NCI-H146 treated with DMSO at 0.1 percent for 48 hours (cell line): ENCODE data around the gene GDF2.

Experiments
- DNase-seq: peaks from one replicate; lab custom pipeline; 2025; ENCODE audit not compliant: unreplicated experiment; lab: John Stamatoyannopoulos, UW

Gene GDF2

DNA sequence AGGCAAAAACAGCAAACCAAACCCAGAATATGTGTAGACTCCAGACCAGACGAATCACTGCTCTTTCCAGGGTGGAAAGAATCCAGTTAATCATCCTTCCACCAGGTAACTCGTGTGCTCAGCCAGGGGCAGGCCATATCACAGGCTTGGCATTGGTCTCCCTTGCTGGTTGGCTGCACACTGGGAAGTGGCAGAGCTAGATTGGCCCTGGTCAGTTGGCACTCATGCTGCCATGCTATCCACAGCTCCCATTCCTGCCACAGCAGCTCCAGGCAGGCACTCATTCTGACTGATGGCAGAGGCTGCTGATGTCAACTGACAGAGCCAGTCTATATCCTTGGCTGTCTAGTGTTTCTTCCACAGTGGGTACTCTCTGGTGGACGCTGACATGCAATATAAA, 31.9 kb upstream of the GDF2 start:
- DNase-seq, result no peak

DNA sequence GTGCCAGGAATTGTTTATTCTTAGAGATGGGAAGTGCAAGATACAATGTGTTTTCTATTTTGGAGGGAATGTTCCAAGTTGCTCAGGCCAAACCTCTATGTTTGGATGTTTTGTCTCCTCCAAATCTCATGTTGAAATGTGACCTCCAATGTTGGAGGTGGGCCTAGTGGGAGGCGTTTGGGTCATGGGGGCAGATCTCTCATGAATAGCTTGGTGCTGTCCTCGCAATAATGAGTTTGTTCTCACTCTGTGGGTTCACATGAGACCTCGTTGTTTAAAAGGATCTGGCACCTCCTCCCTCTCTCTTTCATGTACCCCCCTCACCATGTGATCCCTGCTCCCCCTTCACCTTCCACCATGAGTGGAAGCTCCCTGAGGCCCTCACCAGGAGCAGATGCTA, 30.6 kb upstream of the GDF2 start:
- DNase-seq, result no peak

DNA sequence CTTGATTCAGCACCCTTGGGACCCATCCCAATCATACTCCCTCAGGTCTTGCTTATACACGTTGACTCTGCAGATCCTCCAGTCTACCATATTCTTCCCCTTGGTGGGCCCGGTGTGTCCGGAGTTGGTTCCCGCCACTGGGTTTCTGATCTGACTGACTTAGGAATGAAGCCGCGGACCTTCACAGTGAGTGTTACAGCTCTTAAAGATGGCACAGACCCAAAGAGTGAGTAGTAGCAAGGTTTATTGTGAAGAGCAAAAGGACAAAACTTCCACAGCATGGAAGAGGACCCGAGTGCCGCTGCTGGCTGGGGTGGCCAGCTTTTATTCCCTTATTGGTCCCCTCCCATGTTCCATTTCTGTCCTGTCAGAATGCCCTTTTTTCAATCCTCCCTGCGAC, 28.2 kb upstream of the GDF2 start:
- no peak for DNase-seq

DNA sequence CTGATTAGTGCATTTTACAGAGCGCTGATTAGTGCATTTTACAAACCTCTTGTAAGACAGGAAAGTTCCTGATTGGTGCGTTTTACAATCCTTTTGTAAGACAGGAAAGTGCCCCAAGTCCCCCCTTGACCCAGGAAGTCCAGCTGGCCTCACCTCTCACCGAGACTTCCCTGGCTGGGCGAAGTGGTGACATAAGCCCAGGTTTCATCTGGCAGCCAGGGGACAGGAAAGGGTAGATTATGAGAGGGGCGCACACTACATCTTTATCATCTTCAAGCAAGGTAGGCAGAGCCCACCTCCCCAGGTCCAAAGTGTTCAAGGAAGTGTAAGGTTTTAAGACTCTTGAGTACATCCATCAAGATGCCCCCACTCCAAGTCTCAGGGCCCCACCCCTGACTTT, 27.8 kb upstream of the GDF2 start:
- no peak for DNase-seq

DNA sequence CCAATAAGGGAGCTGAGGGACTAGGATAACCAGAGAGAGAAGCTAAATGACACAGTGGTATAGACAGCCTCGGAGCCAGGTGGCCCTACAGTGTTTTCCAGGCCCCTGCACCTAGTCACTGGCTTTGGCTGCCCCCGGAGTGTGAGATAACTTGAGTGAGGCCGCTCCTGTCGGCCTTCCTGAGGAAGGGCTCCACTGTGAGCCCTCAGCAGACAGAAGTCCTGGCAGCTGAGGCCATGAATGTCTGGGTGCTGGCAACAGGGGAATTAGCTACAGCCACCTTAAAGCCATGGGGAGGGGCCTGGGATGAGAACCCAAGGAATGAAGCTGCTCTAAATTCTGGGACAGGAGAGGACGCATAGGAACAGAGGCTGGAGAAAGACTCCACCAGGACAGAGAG, 26.8 kb upstream of the GDF2 start:
- DNase-seq, result no peak

DNA sequence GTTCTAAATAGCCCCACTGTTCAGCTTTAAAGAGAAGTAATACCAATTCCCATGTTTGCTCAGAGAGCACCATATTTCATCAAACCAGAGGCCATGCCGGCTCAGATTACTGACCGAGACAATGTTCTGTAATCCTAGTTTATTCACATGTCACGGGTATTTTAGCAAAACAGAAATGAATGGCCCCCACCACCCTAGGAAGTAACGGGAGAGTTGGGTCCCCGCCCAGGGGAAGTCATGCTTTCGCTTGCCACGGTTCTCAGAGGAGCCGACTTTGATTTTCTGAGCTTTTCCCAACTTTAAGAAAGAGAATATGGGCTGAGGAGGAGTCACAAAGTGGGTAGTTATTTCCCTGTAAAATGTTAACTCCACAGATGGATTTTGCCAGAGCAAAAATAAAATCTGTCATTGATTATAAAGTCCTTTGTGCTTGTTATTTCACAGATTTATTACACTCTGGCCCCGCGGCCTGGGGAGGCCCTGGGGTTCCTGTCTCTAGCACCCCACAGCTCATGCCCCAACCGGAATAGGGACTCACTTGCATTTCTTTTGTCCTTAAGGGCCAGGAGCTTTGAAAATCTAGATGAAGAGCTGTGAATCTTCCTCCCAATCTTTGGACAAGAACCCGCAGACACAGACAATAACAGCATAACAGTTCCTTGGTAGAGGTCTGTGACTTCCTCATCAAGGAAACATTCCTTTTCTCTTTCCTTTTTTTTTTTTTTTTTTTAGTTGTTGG, 25.9 kb upstream of the GDF2 start:
- DNase-seq, result no peak

DNA sequence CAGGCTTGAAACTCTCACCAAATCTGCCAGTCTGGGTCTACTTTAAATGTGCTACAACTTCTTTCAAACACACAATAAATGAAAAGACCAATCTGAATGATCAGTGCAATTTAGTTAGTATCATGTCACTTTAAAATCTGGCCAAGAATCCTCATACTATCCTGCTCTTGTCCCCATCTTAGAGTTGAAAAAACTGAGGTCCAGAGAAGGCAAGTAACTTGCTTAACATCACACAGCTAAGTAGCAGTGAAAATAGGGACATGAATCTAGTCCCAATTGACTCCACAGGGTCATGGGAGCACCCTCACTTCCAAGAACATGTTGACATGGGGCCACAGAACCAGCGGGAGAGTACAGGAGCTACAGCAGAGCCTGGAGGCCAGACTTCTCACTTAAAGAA, 25.3 kb upstream of the GDF2 start:
- DNase-seq, result no peak

DNA sequence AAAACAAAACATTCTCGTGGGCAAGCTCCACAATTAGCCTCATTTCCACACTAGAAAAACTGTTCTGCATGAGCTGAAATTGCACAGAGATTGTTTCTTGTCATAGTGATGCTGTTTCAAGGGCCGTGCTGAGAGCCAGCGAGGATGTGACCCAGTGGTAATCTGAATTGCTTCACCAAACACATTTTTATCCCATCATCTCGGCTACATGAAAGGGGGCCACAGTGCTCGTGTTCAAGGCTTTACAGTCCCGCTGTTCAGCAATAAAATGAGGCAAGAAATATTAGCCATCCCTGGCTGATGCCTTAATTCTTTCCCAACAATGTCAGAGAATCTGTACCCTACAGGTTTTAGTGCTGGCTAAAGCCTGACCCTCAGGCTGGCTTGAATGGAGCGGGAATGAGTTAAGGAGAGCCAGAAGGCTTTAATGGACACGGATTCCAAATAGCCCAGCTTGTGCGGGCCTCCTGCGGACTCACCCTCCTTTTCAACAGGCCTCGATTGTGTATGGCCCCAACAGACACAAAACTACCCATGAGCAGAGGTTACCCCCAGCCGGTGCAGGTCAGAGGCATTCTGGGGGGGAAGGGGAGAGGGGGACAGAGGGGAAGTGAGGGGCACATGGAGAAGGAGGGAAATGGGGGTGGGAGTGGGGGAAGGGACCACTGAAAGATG, 24.3 kb upstream of the GDF2 start:
- DNase-seq, result no peak

DNA sequence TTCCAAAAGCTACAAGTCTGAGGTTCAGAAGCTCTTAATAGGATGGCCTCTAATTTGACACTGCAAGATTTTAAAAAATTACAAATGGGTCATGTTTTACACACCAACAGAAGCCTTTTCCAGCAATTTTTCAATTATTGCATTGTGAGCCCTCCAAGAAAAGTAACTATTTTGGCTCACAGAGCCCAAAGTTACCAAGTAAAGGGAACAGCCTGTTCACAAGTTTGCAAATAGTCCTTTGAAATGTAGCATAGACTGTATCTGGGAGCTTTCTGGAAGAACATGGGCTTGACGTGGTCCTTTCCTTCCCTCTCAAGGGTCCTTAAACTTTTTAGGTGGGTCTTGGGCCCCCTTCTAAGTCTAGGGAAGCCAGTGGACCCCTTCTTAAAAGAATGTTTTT, 23.5 kb upstream of the GDF2 start:
- DNase-seq, result no peak

DNA sequence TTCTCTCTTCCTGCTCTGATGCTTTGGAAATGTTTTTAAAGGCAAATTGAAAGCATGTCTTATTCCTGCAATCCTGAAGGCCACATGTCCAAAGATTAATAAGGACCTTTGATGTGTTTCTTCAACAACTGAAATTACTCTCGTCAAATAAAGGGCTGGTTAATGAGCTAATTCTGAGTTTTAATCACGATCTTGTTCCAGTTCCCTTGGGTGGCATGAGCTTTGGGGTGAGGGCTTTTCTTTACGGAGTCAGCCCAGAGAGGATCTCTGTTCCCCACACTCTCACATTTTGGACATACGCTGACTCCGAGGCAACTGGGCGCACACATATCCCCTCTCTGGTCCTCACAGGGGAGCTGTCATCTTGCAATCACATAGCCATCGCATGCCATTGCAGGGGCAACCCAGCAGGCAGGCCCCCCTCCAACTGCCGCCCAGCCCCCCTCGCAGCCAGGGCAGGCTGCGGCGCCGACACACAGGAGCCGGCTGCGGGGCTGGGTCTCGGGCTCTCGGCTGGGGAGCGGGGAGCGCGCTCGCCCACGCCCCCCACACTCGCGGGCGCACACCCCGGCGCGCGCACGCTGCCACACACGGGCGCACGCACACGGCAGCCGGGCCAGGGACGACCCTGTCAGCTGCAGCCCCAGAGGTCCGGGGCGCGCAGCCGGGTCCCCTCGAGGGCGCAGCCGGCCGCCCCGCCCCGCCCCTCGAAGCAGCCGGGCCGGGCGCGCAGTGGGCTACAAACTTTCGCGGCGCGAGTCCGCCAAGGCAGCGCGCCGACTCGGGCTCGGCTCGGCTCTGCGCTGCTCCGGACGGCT, 22.4 kb upstream of the GDF2 start, which contains the start of gene GDF10:
TSS of gene GDF10 (plus strand) at position 587 of the 818 bp plus-strand sequence. CDS start 455 bp downstream, outside the sequence.
- DNase-seq, result no peak

DNA sequence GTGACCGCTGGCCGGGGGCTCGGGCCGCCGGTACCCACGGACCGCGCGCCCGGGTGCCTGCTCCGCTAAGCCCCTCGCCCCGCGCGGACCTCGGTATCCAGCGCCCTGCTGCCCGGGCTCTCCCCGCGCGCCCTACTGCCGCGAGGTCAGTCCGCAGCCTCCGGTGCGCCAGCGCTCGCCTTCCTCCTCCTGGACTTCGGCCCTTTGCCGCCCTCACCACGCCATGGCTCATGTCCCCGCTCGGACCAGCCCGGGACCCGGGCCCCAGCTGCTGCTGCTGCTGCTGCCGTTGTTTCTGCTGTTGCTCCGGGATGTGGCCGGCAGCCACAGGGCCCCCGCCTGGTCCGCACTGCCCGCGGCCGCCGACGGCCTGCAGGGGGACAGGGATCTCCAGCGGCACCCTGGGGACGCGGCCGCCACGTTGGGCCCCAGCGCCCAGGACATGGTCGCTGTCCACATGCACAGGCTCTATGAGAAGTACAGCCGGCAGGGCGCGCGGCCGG, 21.8 kb upstream of the GDF2 start:
- no peak for DNase-seq

DNA sequence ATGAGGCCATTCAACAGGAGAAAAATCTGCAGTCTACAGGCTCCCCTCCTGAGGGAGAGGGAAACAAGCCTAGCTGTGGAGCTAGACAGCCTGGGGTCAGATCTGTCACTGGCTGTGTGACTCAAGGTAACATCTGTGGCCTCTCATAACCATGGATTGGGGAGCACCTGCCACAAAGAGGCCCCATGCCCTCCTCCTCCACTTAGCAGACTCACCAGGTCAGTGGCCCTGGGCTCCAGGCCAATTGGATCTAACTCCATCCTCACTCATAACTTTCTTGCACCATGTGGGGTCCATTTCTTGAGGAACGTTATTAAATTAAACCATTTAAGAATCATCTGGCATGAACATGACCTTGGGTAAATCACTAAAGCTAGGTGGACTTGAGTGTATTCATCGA, 20.4 kb upstream of the GDF2 start:
- no peak for DNase-seq

DNA sequence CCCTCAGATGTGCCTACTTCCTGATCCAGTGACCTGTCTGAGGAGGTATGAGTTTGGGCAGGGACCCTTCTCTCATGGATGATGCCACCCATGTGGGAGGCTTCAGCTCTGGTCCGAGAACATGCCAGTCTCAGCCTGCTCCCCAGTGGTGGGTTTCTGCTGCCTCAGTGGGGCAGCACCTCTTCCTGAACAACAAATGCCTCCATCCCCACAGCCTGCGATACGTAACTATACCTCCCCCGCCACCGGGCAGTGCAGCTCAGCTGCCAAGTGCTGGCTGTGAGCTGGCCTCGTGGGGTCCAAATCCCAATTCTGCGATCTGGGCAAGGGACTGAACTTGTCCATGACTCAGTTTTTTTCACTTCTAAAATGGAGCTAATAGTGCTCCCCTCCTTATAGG, 19.1 kb upstream of the GDF2 start:
- no peak for DNase-seq

DNA sequence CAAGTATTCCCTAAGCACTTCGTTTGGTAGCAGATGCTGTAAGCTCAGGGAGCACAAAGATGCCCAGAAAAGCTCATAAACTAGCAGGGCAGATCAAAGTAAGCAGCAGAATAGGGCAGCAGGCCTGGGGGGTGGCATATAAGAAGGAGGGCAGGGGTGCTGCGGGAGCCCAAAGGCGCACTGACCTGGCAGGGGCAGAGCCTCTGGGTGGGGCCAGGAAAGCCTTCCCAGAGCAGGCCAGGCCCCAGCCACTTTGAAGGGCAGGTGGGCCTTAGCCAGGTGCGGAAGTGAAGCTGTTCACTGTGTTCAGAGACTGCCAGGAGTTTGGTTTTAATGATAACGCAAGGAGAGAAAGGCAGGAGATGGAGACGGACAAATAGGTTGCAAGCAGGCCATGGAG, 18.4 kb upstream of the GDF2 start:
- no peak for DNase-seq

DNA sequence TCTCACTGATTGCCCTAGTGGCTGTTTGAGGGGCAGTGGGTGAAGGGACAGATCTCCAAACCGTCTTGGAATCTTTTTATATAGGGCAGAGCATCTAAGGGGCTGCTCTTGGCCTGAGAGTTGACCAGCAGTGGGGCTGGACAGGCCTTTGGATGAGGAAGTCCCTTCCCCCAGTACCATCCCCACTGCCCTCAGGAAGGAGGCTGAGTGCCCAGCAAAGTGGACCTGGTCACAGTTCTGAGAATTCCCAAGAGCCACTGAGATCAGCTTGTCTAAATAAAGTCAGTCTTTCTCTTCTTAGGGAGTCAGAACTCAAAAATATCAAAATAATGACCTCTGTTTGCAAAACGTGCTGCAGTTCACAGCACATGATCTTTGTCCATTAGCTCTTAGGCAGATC, 16.7 kb upstream of the GDF2 start:
- no peak for DNase-seq

DNA sequence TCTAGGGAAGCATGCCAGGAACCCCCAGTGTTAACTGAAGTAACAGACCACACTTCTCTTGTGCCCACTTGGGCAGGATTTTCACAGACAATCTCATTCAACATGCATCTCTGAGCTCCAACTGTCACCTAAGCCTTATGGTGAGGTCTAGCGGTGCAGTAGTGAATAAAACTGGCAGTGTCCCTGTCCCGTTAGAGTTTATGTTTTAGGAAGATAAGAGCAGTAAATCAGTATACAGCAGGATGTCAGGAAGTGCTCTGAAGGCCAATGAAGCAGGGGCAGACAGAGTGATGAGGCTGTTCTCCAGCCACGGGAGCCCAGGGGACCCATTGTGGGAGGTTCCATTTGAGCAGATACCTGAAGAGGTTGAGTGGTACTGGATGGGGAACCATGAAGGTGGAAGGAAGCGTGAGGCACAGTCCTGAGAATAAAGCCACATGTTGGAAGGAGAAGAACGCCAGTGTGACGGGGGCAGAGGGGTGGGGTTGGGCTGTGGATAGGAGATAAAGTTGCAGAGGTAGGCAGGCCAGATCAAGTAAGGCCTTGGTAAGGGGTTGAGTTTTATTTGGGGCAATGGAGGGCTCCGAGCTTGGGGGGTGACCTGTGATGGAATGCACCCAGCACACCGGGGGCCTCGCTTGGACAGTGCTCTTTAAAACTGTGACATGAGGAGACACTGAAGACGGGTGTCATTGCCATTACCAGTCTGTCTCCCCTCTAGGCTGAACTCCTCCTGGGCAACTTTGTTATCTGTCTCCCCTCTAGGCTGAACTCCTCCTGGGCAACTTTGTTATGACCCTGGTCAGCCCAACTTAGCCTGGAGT, 15.7 kb upstream of the GDF2 start:
- DNase-seq, result no peak

DNA sequence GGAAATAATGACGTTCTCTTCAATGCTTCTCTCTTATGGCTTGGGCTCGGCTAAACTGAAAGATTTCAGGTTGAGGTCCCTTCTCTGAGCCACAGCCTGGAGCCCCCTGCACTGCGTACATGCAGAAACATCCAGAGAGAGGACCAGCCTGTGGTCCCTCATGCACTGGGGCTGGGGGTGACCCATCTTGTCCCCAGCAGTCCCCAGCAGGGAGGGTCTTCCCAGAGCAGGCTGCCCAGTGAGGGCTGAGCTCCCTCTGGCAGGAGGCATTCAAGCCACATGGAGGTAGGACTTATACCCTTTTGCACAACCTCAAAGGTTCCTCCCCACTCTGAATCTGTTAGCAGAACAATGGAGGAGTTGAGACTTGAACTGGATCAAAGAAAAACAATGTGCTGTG, 14.9 kb upstream of the GDF2 start:
- no peak for DNase-seq

DNA sequence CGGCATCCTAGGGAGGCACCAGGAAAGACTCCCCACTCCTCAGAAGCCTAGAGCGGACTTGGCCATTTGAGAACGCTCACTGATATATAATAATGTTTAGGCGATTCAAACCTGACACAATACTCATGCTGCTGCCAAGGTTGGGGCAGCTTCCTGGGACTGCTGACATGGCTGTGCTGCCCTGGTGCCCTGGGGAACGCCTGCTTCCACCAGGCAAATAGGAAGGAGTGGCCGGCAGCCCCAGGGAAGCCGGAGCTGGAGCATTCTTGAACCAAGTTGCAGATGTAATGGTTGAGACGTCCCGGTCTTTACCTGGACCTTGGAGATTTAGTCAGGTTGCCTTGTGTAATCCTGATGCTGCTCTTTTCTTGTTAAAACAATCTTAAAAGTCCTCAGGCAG, 13.5 kb upstream of the GDF2 start:
- no peak for DNase-seq

DNA sequence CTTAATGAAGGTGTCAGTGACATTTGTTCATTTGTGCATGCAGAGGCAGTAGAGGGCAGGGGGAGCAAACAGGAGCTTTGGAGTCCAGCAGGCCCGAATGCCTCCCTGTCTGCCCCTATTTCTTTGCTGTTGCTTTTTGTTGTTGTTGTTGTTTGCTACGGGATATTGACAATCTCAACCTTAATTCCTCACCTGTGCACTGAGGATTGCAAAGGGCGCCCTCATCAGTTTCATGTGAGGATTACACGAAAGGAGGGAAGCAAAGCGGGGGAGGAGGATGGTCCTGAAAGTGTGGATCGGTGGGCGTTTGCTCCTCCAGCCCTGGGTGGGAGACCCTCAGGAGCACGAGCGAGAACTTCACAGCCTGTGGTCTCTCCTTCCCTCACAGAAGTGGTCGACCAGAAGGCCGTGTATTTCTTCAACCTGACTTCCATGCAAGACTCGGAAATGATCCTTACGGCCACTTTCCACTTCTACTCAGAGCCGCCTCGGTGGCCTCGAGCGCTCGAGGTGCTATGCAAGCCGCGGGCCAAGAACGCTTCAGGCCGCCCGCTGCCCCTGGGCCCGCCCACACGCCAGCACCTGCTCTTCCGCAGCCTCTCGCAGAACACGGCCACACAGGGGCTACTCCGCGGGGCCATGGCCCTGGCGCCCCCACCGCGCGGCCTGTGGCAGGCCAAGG, 12.7 kb upstream of the GDF2 start:
- DNase-seq, result no peak

DNA sequence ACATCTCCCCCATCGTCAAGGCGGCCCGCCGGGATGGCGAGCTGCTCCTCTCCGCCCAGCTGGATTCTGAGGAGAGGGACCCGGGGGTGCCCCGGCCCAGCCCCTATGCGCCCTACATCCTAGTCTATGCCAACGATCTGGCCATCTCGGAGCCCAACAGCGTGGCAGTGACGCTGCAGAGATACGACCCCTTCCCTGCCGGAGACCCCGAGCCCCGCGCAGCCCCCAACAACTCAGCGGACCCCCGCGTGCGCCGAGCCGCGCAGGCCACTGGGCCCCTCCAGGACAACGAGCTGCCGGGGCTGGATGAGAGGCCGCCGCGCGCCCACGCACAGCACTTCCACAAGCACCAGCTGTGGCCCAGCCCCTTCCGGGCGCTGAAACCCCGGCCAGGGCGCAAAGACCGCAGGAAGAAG, 12.2 kb upstream of the GDF2 start:
- DNase-seq, result no peak
